ENCODE results near the gene TMEM132E. TPM values are rescaled to one million over a fixed set of nuclear protein-coding genes. Genes with fewer than 3 reads are reported as not detected.
A peak's percentile ranks its signal among the peaks of the same experiment; 100 is the strongest.

Gene TMEM132E
- total and polyA plus RNA-seq, 2 of the 8 experiments (the other 6 are each of a cell fraction or from before 2014, with no cell fraction given) = 0.45 to 0.60 TPM

DNA sequence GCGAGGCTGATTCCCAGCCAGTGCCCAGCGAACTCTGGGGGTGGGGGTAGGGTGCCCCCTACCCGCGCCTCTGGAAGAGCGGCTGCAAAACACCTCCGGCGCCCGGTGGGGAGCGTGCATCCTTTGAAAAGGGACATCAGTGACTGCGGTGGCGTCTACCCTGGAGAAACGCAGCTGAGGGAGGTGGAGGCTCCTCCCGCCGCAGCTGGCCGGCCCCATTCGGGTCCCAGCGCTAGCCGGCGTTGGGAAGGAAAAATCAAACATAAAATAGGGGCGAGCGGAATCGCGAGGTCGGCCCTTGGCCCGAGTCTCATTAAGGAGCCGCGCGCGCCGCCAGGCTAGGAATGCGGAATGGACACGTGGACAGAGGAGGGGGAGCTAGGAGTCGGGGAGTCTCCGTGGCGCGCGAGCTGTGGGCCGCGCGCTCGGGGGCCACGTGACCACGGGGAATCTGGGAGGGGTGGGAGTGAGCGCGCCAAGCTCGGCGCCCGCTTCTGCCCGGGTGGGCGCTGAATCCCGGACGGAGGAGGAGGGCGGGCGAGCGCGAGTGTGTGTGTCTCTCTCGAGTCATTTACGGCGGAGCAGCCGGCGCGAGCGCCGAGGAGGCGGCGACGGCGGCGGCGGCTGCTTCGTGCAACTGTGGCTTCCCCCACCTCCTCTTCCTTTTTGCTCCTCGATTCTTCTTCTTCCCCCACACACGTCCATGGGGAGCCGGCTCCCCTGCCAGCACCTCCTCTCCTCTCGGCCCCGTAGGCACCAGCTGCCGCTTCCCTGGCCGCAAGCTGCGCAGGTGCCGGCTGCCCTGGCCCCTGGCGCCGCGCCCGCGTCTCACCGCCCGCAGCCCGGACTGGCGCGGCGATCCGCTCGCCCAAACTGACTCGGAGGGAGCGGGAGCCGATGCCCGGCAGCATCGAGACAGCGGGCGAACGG, at the start of gene TMEM132E (continued):
- TF ChIP-seq SIX5 (IDR thresholded peaks at IDR 0.05; ENCODE audit: low read depth, low read length) = no peak
- no peak for TF ChIP-seq HDAC6 (IDR thresholded peaks at IDR 0.05; ENCODE audit: low read depth, low read length)
- TF ChIP-seq, protein P1, sequence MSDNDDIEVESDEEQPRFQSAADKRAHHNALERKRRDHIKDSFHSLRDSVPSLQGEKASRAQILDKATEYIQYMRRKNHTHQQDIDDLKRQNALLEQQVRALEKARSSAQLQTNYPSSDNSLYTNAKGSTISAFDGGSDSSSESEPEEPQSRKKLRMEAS (IDR thresholded peaks at IDR 0.05) = 0 out of 2 replicates have a peak, but pooled peaks have one; percentile 30
- TF ChIP-seq EZH2 (IDR thresholded peaks at IDR 0.05; ENCODE audit: low read depth, low read length, severe bottlenecking) = no peak
- TF ChIP-seq, protein P2, sequence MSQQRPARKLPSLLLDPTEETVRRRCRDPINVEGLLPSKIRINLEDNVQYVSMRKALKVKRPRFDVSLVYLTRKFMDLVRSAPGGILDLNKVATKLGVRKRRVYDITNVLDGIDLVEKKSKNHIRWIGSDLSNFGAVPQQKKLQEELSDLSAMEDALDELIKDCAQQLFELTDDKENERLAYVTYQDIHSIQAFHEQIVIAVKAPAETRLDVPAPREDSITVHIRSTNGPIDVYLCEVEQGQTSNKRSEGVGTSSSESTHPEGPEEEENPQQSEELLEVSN (IDR thresholded peaks at IDR 0.05) = 0 out of 2 replicates have a peak, but pooled peaks have one; percentile 24
- 0 out of 2 replicates have a peak, but pooled peaks have one; percentile 1 for TF ChIP-seq CREB1 (IDR thresholded peaks at IDR 0.05)
- no peak for TF ChIP-seq CHD2 (IDR thresholded peaks at IDR 0.05; ENCODE audit: low read length)
- TF ChIP-seq SP2 (IDR thresholded peaks at IDR 0.05; ENCODE audit: low read length) = no peak
- TF ChIP-seq RAD21 (IDR thresholded peaks at IDR 0.05 in 1 of 2, conservative IDR thresholded peaks at IDR 0.05 in 1 of 2; ENCODE audit: low read depth in 2 of 2, low read length in 2 of 2) = peak in 1 of 2 experiments; percentile 5; a peak in 1 of 4 replicates

All from H1 (cell line).